Suprapubic skin (tissue), 4 donors: ENCODE measurements around the gene ERFL.

Experiments
- EP300 ChIP-seq: sonication (generic); formaldehyde crosslinking; IDR thresholded peaks from one replicate; pipeline ENCODE4 v1.6.1; 2017; ENCODE audit warnings: antibody characterized with exemption
- POLR2AphosphoS5 ChIP-seq, 3 donors: sonication (generic); formaldehyde crosslinking; IDR thresholded peaks; one replicate each; pipeline ENCODE4 v1.6.1; 2017; ENCODE audit warnings: antibody characterized with exemption in 3 of 3
- TF ChIP-seq, protein P1 (sequence below), 2 donors: fragments of 200-600 bp in 1 of 2; fragments of 450-650 bp in 1 of 2; sonication (generic) in 1 of 2; IDR thresholded peaks; one replicate each; pipeline ENCODE4 v1.5.1; 2016 to 2019; ENCODE audit warnings: antibody characterized with exemption in 2 of 2, mild to moderate bottlenecking in 1 of 2, moderate library complexity in 1 of 2

DNA sequence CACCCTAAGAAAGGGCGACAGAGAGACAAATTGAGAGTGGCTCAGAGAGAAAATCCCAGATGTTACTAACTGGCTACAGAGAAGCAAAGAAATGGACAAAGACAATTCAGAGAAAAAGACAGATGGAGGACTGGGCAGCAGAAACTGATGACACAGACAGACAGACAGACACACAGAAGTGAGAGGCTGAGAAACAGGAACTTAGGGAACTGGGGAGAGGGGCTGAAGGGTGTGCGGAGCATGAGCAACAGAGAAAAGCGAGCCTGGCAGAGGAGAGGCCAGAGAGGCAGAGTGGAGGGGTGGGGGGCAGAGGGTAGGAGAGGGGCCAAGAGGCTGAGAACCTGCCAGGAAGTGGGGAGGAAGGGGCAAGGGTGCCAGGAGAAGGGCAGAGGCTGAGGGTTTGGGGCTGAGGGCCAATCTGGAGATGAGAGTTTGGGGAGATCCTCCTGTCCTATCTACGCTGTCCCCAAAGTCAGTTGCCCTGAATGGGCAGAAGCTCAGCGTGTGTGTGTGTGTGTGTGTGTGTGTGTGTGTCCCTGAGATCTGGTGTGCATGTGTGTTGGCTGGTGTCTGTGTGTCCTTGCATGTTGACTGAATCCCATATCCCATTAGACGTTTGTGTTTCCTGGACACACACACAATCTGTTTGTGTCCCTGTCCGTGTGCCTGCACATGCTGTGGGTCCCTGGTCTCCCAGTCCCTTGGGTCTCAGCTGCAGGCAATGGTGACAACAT, 5.6 kb upstream of the ERFL start:
- TF ChIP-seq, protein P1, sequence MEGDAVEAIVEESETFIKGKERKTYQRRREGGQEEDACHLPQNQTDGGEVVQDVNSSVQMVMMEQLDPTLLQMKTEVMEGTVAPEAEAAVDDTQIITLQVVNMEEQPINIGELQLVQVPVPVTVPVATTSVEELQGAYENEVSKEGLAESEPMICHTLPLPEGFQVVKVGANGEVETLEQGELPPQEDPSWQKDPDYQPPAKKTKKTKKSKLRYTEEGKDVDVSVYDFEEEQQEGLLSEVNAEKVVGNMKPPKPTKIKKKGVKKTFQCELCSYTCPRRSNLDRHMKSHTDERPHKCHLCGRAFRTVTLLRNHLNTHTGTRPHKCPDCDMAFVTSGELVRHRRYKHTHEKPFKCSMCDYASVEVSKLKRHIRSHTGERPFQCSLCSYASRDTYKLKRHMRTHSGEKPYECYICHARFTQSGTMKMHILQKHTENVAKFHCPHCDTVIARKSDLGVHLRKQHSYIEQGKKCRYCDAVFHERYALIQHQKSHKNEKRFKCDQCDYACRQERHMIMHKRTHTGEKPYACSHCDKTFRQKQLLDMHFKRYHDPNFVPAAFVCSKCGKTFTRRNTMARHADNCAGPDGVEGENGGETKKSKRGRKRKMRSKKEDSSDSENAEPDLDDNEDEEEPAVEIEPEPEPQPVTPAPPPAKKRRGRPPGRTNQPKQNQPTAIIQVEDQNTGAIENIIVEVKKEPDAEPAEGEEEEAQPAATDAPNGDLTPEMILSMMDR (IDR thresholded peaks at IDR 0.05), result no peak
- TF ChIP-seq POLR2AphosphoS5 (IDR thresholded peaks at IDR 0.05) (no peak), EP300 (no peak)
